Endometrium (tissue), 2 donors: Measurements from ENCODE around the gene SUGP1.

ENCODE experiments used
- FAIRE-seq: peaks from 2 replicates; lab custom pipeline; 2012; peaks lifted over from hg19 to GRCh38; lab: Jason Lieb, UNC
- donor health status: control.
- donor health status: control.

SUGP1 gene

DNA sequence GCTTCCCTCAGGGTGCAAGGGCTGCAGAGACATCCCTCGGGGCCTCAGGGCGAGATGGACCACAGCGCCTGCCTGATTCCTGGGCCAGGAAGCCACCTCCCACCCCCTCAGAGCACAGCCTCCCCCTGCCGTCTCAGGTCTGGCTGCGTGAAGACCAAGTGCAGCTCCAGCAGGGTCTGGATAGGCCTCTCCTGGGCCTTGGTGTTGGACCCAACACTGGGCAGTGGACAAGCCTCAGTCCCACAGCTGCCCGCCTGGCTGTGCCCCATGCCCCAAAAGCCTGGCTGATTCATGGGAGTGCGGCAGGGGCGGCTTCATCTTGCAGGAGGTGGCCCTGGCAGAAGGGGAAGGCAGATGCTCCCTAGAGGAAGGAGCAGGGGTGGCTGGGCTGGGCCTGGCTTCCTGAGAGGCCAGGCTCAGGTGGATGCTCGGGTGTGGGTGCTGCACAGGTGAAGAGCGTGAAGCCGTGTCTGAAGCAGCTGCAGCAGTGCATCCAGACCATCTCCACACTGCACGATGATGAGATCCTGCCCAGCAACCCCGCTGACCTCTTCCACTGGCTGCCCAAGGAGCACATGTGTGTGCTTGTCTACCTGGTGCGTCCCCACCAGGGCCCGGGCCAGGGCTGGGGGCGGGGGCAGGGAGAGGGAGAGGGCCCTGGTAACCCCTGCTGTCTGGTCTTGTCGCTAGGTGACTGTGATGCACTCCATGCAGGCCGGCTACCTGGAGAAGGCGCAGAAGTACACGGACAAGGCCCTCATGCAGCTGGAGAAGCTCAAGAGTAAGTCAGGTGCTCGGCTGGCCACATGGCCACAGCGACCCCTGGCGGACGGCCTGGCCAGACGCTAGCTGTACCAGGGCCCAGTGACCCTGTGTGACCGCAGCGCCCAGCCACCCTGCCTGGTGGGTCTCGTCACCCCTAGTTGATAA, 22.0 kb upstream of the SUGP1 start:
- no peak for FAIRE-seq

DNA sequence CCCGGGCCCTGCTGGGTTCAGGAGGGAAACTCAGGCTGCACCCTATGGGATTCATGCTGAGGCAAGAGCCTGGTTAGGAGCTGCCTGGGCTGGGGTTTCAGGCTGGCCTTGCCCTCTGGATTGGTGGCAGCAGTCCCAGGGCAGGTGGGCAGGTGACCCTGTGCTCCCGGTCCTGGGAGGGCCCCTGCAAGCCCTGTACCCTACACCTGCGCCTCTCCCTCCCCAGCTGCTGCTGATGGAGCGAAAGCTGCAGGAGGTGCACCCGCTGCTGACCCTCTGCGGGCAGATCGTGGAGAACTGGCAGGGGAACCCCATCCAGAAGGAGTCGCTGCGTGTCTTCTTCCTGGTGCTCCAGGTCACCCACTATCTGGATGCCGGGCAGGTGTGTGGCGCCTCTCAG, 20.7 kb upstream of the SUGP1 start:
- no peak for FAIRE-seq

DNA sequence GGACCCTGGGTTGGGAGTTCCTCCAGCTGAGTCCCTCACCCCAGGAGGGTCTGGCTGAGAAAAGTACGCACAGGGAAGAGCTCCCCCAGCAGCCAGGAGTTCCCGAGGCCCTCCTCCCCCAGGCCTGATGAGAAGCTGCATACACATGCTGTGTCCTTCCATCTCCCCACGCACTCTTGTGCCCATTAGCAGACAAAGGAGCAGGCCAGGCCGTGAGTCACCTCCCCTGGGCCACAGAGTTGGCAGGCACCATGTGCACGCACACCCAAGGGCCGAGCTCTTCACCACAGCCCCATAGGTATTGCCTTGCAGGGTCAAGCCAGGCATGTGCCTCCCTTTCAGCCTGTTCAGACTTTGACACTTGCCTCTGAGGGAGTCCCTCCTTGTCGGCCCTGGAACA, 17.8 kb upstream of the SUGP1 start:
- no peak for FAIRE-seq

DNA sequence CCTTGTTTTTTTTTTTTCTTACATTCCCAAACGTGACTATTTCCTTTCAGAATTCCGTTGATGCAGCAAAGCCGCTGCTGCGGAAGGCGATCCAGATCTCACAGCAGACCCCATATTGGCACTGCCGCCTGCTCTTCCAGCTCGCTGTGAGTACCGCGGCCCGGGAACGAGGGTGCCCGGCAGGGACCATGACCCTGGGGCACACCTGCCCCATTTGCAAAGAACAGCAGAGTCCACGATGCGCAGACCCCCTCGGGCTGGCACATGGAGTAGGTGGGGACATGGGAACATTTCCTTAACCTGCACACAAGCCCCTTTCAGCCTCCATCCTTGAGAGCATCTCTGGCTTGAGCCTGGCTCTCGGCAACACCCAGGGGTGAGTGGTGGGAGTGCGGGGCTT, 16.8 kb upstream of the SUGP1 start:
- FAIRE-seq, result no peak

DNA sequence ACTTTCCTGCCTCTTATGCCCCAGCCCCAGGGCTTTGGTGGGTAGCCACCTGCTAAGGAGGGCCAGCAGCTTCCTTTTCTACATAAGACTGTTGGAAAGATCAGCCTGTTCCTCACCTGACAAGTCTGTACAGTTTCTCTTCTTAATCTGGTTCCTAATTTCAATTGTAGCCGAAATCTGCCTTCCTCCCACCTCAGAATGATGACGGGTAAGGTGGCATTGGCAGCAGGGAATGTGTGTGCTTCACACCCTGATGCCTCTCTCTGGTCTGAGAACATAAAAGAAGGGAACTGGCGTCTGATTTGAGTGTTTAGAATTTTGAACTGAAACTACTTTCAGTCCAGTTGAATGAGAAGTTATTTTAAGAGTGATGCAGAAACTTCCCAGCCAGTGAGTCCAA, 16.3 kb upstream of the SUGP1 start:
- no peak for FAIRE-seq

DNA sequence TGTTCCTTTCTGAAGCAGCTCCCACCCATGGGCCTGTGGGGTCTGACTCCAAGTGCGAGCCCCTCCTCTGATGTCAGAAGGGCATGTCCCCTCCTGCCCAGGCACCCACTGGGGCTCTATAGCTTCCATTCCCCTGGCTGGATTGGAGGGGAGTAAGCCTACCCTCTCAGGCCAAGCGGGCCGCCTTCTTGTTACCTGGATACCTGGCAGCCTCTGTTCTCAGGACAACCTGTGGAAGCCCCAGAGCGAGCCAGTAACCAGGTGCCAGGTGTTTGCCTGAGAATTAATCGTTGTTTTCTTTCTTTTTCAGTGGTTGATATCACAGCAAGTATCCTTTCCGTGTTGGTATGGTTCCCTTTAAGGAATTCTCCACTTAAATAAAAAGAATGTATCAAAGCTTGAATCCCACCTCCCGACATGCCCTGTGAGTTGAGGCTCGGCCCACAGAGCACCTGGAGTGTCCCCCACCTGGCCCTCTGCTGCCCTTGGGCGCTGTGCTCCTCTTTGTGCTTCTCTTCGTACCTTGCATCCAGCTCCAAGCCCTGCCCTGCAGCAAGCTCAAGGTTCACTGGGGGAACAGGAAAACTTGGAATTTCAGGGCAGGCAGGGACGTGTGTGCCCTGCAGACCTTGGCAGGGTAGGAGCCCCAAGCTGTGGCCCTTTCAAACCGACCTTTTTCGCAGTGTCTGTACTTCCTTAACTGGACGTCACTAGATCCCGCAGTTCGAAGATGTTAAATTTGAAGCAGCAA, 15.3 kb upstream of the SUGP1 start:
- FAIRE-seq, result no peak

DNA sequence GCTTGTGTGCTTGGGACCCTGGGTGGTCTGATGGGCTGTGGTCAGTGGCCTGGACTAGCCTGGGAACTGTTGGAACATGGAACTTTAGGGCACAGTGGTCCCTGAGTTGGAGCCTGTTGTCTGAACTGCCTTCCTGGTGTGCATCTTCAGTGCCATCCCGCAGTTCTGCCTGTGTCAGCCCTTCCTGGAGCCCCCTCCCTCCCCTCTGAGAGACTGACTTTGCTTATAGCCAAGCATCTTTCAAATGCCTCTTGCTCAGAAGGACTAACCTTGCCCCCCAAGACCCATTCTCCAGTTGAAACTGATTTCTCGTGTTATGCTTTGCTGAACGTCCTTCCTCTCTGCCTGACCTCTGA, 14.7 kb upstream of the SUGP1 start:
- no peak for FAIRE-seq

DNA sequence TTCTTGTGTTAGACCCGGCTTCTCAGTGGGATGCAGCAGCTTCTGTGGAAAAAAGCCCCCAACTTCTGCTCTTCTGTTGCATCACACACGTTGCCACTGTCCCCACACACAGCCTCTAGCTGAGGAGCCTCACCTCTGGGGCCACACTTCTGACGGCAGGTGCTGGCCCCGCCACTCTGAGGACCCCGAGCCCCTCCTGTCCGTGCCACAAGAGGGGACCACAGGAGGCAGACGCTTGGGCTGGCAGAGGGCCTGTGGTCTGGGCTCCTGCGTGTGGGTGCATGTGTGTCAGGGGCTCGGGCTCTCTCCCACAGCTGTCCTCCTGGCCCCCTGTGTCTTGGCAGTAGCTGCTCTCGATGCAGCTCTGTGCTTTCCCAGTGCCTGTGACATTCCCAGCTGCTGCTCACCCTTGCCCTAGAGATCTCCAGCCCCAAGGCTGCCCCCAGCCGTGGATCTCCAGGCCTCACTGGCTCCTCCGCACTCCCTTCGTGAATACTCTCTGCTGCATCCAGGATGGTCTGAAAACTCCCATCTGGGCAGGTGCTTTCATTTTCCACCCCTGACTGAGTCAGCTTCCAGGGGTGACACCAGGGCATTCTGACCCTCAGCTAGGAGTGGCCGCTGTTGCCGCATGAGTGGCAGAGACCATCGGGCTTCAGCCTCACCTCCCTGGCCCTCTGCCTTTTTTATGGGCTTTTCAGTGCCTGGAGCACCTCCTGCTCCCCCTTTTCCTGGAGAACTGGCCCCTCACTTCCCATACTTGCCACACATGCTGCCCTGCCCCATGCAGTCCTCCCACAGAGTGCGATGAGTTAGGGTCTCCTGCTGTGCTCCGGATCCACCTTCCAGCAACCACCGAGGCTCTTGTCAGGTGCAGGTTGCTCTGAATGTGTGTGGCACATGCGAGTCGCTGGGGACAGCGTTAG, 14.0 kb upstream of the SUGP1 start:
- no peak for FAIRE-seq

DNA sequence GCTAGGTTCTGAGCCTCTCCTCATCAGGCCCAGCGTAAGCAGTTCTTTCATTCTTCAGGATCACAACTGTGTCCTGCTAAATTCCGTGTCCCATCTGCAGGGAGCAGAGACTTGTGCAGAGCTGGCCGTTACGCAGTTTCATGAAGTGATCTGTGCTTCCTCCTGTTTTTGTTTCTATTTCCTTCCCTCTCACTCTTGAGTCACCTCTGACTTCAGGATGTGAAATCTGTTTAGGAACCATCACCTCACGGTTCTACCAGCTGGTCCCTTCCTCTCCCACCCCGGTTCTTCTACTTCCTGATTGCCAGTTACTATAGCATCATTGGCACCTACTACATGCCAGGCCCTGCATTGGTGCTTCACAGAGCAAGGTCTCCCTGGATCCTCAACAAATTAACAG, 8.8 kb upstream of the SUGP1 start:
- no peak for FAIRE-seq

DNA sequence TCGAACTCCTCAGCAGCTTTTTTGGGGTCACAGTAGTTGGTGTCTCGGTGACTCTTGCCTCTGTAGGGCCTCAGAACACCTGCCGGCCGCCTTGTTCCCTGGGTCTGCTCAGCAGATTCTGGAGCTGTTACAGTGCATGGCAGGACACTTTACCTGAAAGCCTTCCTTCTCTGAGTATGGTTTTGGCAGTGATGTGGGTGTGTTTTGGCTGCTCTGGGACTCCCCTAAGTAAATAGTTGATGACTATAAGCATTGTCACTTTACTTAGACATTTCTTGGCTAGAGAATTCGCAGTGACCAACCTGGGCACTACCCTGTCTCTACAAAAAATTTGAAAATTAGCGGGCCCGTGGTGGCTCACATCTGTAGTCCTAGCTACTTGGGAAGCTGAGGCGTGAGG, 7.4 kb upstream of the SUGP1 start:
- no peak for FAIRE-seq

DNA sequence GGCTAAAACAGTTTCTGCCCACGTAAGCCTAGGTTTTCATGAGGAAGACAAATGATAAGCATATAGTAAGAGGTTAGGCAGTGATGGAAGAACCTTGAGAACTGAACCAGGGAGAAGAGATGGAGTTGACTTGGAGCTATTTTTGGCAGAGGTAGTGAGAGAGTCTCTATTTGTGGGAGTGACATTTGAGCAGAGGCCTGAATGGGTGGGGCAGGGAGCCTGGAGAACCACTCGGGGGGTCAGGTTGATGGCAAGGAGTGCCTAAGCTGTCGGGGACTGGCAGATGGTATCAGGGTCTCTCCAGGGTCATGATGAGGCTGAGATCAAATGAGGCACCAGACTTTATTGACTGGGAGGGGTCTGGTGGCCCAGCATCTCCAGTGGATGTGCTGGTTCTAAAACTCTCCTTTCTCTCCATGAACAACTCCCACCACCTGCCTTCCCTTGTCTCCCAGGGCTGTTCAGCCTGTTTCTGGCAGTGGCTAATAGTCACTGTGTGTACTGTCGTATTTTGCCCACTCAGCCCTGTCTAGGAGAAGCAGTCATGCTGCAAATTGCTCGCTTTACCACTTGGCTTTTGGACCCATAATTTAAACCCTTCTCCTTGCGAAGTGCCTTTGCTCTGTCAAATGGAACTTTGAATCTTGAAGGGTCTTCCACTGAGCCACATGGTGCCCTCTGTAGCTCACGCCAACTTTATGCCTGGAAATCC, 3.9 kb upstream of the SUGP1 start:
- FAIRE-seq, result no peak

DNA sequence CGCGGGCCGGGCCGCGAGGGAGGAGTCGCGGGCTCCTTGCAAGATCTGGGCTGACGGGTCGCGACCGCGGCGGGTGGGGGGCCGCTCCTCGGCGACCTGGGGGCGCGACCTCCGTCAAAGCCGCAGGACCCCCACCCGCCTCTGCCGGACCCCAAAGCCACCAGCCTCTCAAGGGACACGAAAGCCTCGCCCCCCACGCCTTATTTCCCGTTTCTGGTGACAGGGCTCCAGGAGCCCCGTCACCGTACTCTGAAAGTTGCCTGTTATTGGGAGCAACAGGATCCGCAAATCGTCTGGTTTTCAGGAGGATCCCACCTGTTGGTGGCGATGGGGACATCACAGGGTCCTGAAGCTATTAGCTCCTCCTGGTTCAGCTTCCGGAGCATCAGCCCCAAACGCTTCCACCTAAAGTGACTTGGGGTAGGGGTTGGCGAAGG, 850 bp upstream of the SUGP1 start:
- no peak for FAIRE-seq

DNA sequence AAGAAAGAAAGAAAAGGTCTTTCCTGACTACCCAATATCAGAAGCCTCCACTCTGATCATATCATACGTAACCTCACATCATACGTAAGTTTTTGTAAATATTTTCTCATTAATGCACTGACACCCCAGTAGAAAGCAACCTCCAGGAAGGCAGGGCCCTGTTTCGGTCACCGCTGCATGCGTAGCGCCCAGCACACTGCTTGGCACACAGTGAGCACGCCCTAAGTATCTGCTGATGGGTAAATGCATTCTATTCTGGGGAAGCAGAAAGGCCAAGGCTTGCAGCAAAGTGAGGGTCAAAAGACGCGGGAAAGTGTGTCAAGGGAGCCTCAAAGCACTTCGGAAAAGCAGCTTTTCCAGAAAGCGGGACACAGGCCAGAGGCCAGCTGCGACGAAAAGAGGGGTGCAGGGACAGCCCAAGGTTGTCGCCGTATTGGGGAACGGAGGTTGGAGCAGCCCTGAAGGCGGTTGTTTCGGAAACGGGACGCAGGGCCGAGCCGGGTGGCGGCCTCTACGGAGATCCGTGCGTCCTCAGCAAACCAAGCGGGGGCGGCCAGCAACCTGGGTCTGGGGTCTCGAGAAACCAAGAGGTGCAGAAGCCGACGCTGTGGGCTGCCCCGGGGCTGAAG, 463 bp downstream of the SUGP1 start:
- no peak for FAIRE-seq

DNA sequence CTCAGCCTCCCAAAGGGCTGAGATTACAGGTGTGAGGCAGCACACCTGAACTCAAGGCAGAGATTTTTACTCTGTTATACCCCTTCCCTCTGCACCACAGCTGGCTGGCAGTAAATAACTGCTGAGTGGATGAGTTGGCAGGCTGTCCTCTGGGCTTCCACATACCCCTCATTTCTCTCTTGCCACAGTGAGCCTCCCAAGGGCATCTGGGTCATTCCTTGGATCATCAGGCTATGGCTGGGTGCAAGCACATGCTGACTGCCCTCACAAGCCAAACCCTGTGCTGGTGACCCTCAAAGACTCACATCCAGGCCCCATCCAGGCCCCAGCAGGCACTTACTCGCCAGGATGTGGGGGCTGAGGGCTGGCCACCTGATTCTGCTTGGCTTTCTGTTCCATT, 4.2 kb downstream of the SUGP1 start:
- no peak for FAIRE-seq

DNA sequence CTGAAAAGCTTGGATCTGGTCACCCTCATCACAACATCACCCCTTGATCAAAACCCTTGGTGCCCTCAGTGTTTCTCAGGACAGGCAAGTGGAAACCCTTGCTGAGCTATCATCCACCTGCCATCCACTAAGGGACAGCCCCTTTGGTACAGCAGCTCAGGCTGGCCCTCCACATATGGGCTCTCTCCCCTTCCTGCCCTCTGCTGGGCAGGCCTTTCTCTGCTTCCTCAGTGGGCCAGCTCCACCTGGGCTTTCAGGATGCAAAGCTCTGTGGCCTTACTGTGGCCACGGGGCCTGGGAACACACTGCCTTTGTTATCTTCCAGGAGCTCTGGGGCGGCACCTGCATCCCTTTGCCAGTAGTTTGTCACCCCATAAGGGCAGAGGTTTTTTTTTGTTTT, 4.9 kb downstream of the SUGP1 start:
- FAIRE-seq, result no peak

DNA sequence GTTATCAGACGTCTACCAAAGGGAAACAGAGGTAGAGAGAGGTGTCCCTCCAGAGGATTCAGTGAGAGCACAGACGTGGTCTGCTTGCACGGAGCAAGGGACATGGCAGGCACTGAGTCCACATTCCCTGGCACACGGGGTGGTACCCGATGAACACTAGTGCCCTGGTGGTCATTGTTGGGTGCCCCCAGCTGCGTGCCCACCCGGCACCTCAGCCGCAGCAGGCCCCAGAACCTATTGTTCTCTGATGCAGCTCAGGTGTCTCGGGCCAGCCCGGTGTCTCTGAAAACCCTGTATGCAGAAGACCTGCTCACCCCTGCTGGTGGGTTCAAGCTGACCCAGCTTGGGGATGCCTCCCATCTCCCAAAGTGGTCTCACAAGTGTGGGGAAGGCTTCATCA, 11.9 kb downstream of the SUGP1 start:
- FAIRE-seq, result no peak

DNA sequence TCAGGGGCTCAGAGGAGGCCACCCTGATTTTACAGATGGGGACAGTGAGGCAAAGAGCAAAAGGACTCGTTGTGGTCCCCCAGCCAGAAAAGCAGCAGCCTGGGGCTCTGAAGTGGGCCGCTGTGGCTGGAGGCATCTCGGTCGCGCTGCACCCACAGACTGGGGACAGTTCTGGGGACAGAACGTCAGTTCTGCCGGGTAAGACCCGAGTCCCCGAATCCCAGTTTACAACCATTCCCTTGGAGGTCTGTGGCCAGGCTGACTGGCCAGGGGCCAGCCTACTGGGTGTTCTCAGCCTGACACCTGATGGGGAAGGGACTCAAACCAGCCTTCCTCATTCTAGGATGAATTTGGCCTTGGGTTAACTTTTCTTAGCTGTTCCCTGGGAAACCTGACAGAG, 14.1 kb downstream of the SUGP1 start:
- FAIRE-seq, result no peak

DNA sequence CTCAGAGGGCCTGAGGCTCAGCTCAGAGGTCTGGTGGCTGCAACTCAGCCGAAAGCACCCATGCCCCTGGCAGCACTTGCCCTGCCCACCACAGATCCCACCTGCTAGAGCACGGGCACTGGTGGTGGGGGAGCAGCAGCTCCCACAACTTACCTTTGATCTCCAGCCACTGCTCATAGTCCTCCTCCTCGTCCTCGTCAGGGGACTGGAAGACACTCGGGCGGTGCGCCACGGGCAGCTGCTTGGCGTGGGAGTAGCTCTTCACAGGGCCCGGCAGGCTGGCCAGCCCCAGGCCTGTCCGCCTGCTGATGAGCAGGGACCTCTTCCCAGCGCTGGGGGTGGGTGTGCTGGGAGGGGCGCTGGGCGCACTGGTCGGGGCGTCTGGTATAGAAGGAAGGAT, 14.6 kb downstream of the SUGP1 start:
- FAIRE-seq, result no peak

DNA sequence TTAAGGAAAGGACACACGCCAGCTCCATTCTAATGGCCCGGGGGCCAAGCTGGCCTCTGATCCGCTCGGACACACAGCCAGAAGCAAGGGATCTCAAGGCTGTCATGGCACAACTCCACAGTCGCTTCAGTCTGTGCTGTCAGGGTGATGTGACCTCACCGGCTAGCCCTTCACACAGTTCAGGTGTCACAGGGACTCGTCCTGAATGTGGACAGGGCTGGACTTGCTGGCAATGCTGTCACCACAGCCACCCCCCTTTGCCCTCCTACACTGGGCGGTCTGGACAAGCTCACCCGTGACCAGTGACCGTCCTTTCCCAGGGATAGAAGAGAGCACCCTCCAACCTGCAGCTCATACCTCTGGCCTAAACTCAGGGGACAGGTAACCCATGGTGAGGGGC, 15.2 kb downstream of the SUGP1 start:
- no peak for FAIRE-seq

DNA sequence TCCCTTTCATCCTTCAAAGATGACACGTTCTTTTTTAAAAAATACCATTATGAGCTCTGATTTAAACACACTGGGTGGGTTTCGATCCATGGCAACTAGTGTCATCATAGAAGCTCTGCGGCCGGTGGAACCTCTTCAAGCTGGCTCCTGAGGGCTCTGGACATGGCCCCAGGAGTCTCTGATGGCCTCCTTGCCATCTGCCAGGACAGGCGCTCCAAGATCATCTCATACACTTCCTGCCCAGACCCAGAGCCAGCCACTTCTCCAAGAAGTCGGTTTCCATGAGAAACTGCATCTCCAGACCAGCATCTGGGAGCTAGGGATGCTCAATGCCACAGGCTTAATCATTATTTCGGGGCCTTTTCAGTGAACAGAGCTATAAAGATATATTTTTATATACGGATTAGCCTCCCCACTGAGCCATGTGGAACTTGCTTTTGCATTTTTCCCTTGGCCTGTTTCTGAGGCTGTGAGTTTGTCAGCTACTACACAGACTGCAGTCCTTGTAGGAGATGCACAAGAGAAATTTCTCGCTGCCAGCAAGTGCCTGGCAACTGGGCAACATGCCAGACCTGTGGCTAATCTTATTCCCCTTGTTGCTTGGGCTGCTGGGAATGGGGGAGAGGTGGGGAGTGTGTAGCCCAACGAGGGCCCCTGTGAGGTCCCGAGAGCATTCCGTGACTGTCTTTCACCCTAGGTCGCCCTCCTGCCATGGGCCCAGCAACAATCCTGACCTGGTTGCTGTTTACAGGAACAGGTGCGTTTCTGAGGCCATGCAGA, 15.9 kb downstream of the SUGP1 start:
- FAIRE-seq, result no peak

DNA sequence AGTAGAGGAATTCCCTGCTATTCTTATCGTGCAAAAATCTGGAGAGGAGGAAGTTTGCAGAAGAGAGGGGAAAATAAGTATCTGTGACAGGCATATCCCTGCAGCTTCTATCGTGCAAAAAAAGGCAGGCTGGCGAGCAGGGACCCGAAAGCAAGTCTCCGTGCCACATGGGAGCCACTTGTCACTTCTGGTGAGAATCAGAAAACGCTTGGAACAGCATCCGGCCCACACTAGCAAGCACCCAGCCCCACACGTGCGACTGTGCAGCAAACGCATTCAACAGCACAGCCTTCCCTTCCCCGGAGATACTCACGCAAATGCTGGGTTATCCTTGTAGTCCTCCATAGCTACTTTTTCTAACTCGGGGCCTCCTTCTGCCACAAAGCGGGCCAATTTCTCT, 16.9 kb downstream of the SUGP1 start:
- no peak for FAIRE-seq
